Naive thymus-derived CD8-positive, alpha-beta T cell (primary cell): Measurements from ENCODE around the gene RPTOR. TPM values are rescaled to one million over a fixed set of nuclear protein-coding genes. Genes with fewer than 3 reads are reported as not detected.
"Not testable (repeated sequence)": the region's sequence is repeated elsewhere in the genome, so short reads cannot be mapped to it uniquely, and the experiment has no call there.

Experiments used
- ATAC-seq, 2 donors: fragments of 150-1000 bp; cut with Tn5 transposase in 1 of 2; sonication (Bioruptor Pico), chemical (Tn5 transposase) in 1 of 2; 1 replicate in 1 of 2; 2 replicates in 1 of 2; pipeline ENCODE4 v1.10.0; 2021; ENCODE audit warnings: mild to moderate bottlenecking in 2 of 2, moderate library complexity in 2 of 2
- POLR2A ChIA-PET: fragments of 350-600 bp; sonication (Branson Sonifier 250); formaldehyde crosslinking; loops from one replicate; lab custom pipeline; 2021; ENCODE audit warnings: antibody characterized with exemption; lab: Charles Lee
- DNase-seq, 10 donors: peaks; one replicate each; pipeline versions ENCODE4 v3.0.0 to v3.0.0-alpha.2; 2020 to 2022
- H3K27ac Mint-ChIP-seq, 10 donors: one replicate each; pipeline ENCODE4 v1.8.0; 2020 to 2022; ENCODE audit warnings: mild to moderate bottlenecking in 10 of 10, mixed read lengths in 10 of 10, moderate library complexity in 4 of 10, inconsistent platforms in 1 of 10
- H3K27me3 Mint-ChIP-seq, 5 donors: one replicate each; pipeline ENCODE4 v1.8.0; 2021 to 2022; ENCODE audit warnings: mixed read lengths in 5 of 5
- H3K36me3 Mint-ChIP-seq, 3 donors: one replicate each; pipeline ENCODE4 v1.8.0; 2020 to 2022; ENCODE audit warnings: mixed read lengths in 3 of 3, mild to moderate bottlenecking in 2 of 3, inconsistent platforms in 1 of 3
- H3K4me1 Mint-ChIP-seq, 4 donors: one replicate each; pipeline ENCODE4 v1.8.0; 2021 to 2022; ENCODE audit warnings: mixed read lengths in 4 of 4
- H3K4me3 Mint-ChIP-seq, 10 donors: one replicate each; pipeline ENCODE4 v1.8.0; 2020 to 2022; ENCODE audit warnings: mild to moderate bottlenecking in 10 of 10, mixed read lengths in 10 of 10, moderate library complexity in 6 of 10, inconsistent platforms in 1 of 10
- H3K9me3 Mint-ChIP-seq, 9 donors: one replicate each; pipeline ENCODE4 v1.8.0; 2020 to 2022; ENCODE audit warnings: mixed read lengths in 9 of 9, mild to moderate bottlenecking in 3 of 9, inconsistent platforms in 1 of 9, moderate library complexity in 1 of 9
- polyA plus RNA-seq, 3 donors: library from polyadenylated mRNA; unstranded; fragments of 300-500 nt; fragmentation: Illumina TruSeq; gene quantifications; one replicate each; pipeline ENCODE4 v1.2.3, GENCODE V29; 2021
- total RNA-seq, 8 experiments: library from RNA in 2 of 8; stranded (reverse) in 2 of 8; gene quantifications; one replicate each; pipeline ENCODE4 v1.2.3 and lab custom pipeline; 2021 to 2026

The RPTOR gene
- total and polyA plus RNA-seq, 5 experiments from 2014 or later = 5.3 to 53.9 (median 10.2) TPM

- DNase-seq (no peak), ATAC-seq (no peak)
- Mint-ChIP-seq H3K36me3 (peaks cover 0 to 3% (median 0%) of the 10 kb centered on the region in 3 donors), H3K27me3 (no peaks in the 10 kb centered on the region), H3K4me3 (no peak overlapping the region), H3K27ac (peak overlapping the region in 2 of 10 donors; percentile 8 to 53), H3K9me3 (no peaks in the 10 kb centered on the region), H3K4me1 (peaks cover 6 to 34% (median 27%) of the 10 kb centered on the region in 4 donors)
- POLR2A ChIA-PET = no interaction called here
Measured at GRCh38 chr17:80565343-80566053, 20.9 kb downstream of the RPTOR start.

DNA sequence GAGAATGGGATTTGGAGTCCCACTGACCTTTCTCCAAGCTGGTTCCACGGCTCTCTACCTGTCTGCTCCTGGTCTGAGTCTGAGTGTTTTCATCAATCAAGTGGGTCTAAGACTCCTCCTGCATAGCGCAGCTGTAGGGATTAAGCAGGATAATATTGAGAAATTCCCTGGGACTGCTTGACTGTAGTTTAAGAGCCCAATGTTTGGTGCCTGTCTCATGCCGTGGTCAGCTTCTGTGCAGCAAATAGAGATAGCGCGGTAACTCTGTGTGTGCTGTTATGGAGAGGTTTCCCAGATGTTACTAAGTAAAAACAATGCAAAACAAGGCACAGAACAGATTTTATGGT is 21.4 kb downstream of the RPTOR start:
- DNase-seq (no peak), ATAC-seq (no peak)
- Mint-ChIP-seq H3K36me3 (peaks cover 0 to 3% (median 0%) of the 10 kb centered on the region in 3 donors), H3K4me1 (peaks cover 6 to 33% (median 27%) of the 10 kb centered on the region in 4 donors), H3K9me3 (no peaks in the 10 kb centered on the region), H3K27me3 (no peaks in the 10 kb centered on the region), H3K27ac (no peak overlapping the region), H3K4me3 (no peak overlapping the region)
- POLR2A ChIA-PET = no interaction called here

DNA sequence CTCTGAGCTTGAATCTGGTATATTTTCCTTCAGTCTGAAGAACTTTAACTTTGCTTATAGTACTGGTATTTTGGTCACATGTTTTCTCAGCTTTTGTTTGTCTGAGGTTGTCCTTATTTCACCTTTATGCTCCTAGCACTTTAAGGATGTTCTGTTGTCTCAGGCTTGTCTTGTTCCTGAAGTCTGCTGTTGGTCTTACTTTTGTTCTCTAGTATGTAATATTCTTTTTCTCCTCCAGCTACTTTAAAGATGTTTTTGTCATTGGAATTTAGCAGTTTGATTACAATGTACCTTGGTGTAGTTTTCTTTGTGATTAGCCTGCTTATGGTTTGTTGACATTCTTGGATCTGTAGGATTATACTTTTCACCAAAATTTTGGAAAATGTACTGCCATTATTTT is 23.6 kb downstream of the RPTOR start:
- H3K4me3 Mint-ChIP-seq = no peak overlapping the region
- peaks cover 4 to 10% (median 7%) of the 10 kb centered on the region in 3 donors for H3K36me3 Mint-ChIP-seq
- peak overlapping the region in 1 of 10 donors; percentile 34 for H3K27ac Mint-ChIP-seq
- no peaks in the 10 kb centered on the region for H3K27me3 Mint-ChIP-seq
- ATAC-seq (no peak), DNase-seq (no peak)
- peaks cover 6 to 30% (median 24%) of the 10 kb centered on the region in 4 donors for H3K4me1 Mint-ChIP-seq
- H3K9me3 Mint-ChIP-seq = peaks cover 0 to 2% (median 0%) of the 10 kb centered on the region in 9 donors
- POLR2A ChIA-PET = no interaction called here

GRCh38 chr17:80569924-80570323 is 25.3 kb downstream of the RPTOR start:
- Mint-ChIP-seq H3K4me1 (peaks cover 3 to 25% (median 20%) of the 10 kb centered on the region in 4 donors), H3K36me3 (peaks cover 4 to 11% (median 7%) of the 10 kb centered on the region in 3 donors), H3K27ac (peak overlapping the region in 2 of 10 donors; percentile 56 to 81), H3K4me3 (no peak overlapping the region), H3K9me3 (peaks cover 0 to 2% (median 0%) of the 10 kb centered on the region in 9 donors), H3K27me3 (no peaks in the 10 kb centered on the region)
- POLR2A ChIA-PET = no interaction called here
- DNase-seq = no peak
- ATAC-seq = no peak

DNA sequence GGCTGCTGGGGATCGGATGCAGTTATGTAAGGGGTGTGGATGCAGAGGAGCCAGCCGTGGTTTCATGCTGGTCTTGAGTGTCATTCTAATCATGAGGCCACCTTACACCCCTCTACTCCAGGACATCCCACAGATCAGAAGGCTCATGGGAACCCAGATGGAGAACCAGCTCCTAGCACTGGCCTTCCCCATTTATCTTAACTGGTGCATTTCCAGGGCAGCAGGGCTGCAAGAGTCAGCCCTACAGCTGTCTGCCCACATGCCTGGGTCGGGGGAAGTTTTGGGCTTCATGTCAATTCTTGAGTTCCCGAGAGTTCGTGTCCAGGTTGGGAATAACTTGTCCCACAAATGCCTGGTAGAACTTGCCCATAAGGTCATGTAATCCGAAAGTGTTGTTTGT is 29.1 kb downstream of the RPTOR start:
- Mint-ChIP-seq H3K4me1 (peaks cover 9 to 38% (median 31%) of the 10 kb centered on the region in 4 donors), H3K9me3 (peaks cover 0 to 2% (median 0%) of the 10 kb centered on the region in 9 donors), H3K36me3 (peaks cover 4 to 16% (median 7%) of the 10 kb centered on the region in 3 donors), H3K27me3 (no peaks in the 10 kb centered on the region), H3K27ac (peak overlapping the region in 1 of 10 donors; percentile 32), H3K4me3 (no peak overlapping the region)
- DNase-seq (no peak), ATAC-seq (no peak)
- POLR2A ChIA-PET = interaction anchor here (0.8 kb wide), 1 partner anchor 31 kb away, joined by 4 read pairs; no protein-coding TSS in a partner anchor

GRCh38 chr17:80574496-80574895 is 29.9 kb downstream of the RPTOR start:
- ATAC-seq (no peak), DNase-seq (no peak)
- Mint-ChIP-seq H3K4me3 (no peak overlapping the region), H3K27me3 (no peaks in the 10 kb centered on the region), H3K36me3 (peaks cover 4 to 16% (median 7%) of the 10 kb centered on the region in 3 donors), H3K4me1 (peaks cover 9 to 35% (median 31%) of the 10 kb centered on the region in 4 donors), H3K9me3 (peaks cover 0 to 2% (median 0%) of the 10 kb centered on the region in 9 donors), H3K27ac (no peak overlapping the region)
- POLR2A ChIA-PET = interaction anchor here (0.6 to 0.8 kb wide), 2 partner anchors 32 to 176 kb away, joined by 3 to 4 read pairs; no protein-coding TSS in a partner anchor

DNA sequence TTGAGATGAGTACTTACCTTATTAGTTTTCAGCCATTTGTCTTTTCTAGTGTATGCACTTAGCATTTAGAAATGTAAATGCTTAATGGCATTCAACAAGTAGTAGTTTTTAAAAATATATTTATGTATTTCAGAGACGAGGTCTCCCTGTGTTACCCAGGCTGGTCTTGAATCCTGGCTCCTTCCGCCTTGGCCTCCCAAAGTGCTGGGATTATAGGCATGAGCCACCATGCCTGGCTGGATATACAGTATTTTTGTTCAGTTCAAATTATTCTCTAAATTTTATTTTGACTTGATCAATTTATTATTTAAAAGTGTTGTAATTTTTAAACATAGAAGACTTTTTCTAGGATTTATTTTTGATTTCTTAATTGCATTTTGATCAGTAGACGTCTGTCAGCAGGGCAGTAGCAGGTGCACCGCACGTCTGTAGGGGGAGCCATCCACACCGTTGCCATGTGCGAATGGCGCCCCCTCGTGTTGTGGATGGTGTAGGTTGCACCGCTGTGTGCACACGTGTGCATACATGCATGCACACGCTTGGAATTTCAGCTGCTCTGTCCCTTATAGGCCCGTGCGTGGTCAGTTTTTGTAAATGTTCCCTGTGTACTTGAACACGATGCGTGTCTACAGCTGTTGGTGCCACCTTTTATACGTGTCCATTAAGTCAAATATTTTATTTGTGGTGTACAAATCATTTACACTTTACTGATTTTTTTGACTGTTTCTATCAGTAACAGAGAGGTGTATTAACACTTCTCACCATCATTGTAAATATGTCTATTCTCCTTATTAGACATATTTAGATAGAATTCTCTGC is 30.6 kb downstream of the RPTOR start:
- H3K36me3 Mint-ChIP-seq = peaks cover 4 to 16% (median 7%) of the 10 kb centered on the region in 3 donors
- H3K9me3 Mint-ChIP-seq = peaks cover 0 to 2% (median 0%) of the 10 kb centered on the region in 9 donors
- peaks cover 8 to 33% (median 26%) of the 10 kb centered on the region in 4 donors for H3K4me1 Mint-ChIP-seq
- POLR2A ChIA-PET = no interaction called here
- ATAC-seq = peak; percentile 100
- DNase-seq = peak; percentile 71 to 93 (median 87)
- H3K27ac Mint-ChIP-seq = peak overlapping the region in 1 of 10 donors; percentile 20
- no peak overlapping the region for H3K4me3 Mint-ChIP-seq
- H3K27me3 Mint-ChIP-seq = no peaks in the 10 kb centered on the region

- no peak for DNase-seq
- Mint-ChIP-seq H3K27me3 (no peaks in the 10 kb centered on the region), H3K27ac (peak overlapping the region in 3 of 10 donors; percentile 14 to 72 (median 23)), H3K4me3 (no peak overlapping the region), H3K4me1 (peaks cover 16 to 42% (median 37%) of the 10 kb centered on the region in 4 donors), H3K9me3 (no peaks in the 10 kb centered on the region), H3K36me3 (peaks cover under 1 to 16% (median 3%) of the 10 kb centered on the region in 3 donors)
- POLR2A ChIA-PET = interaction anchor here (0.7 kb wide), 1 partner anchor 128 kb away, joined by 3 read pairs; no protein-coding TSS in a partner anchor
- ATAC-seq = no peak
Measured at GRCh38 chr17:80577876-80578570, 33.4 kb downstream of the RPTOR start.

GRCh38 chr17:80578668-80579388 is 34.2 kb downstream of the RPTOR start:
- H3K27me3 Mint-ChIP-seq, H3K27ac Mint-ChIP-seq, H3K9me3 Mint-ChIP-seq, ATAC-seq, DNase-seq, POLR2A ChIA-PET, H3K4me3 Mint-ChIP-seq: not testable (repeated sequence)
- Mint-ChIP-seq H3K4me1 (peaks cover 20 to 45% (median 35%) of the 10 kb centered on the region in 4 donors), H3K36me3 (peaks cover 0 to 16% (median 3%) of the 10 kb centered on the region in 3 donors)

DNA sequence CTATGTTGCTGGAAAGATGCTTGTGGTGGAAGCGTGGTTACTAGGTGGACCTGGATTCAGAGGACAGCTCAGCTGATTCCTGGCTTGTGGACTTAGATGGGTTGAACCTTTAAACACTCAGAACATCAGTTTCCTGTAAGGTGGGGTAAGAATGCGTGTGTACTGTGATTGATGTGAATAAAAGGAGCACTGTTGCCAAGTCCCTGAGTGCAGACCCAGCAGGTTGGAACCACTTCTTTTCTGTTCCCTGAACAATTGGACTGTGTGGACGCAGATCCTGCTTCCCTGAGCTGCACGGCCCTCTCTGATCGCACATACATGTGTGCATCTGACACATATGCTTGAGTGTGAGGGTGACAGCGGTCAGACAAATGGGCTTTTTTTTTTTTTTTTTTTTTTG is 37.5 kb downstream of the RPTOR start:
- Mint-ChIP-seq H3K9me3 (no peaks in the 10 kb centered on the region), H3K27ac (peak overlapping the region in 3 of 10 donors; percentile 15 to 89 (median 74)), H3K4me3 (no peak overlapping the region), H3K27me3 (no peaks in the 10 kb centered on the region), H3K36me3 (peaks cover 0 to 22% (median 3%) of the 10 kb centered on the region in 3 donors), H3K4me1 (peaks cover 25 to 52% (median 36%) of the 10 kb centered on the region in 4 donors)
- no peak for DNase-seq
- no peak for ATAC-seq
- POLR2A ChIA-PET = no interaction called here

DNA sequence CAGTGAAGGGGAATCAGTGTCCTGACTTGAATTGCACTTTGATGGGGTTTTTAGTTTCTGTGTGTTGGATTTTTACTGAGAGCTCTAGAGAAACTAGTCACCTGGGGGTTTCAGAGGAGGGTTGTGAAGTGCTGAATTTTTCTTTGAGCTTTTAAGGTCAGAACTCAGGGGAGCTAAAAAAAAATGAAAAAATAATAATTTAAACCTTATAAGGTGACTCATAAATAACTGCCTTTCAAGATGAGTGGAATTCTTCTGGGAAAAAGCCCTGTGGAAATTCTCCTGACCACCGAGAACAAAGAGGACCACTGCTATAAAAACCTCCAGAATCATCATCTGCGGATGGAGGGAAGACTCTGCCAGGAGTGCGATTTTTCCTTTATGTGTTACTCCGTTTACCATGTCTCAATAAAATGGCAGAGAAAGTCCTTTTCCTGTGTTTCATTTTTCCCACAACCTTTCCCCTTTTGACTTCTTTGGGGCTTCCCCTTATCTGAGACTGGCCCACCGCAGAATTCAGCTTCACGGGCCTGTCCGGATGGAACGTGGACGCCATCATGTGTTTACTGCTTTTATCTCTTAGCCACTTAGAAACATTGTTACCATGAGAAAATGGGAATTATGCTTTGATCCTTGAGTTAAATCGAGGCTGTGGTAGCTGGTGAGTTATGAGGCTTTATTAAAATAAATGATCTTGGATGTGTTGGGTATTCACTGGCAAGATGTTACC is 39.7 kb downstream of the RPTOR start:
- no peak for DNase-seq
- no peak for ATAC-seq
- H3K9me3 Mint-ChIP-seq = no peaks in the 10 kb centered on the region
- POLR2A ChIA-PET = interaction anchor here (0.7 kb wide), 1 partner anchor 106 kb away, joined by 3 read pairs; no protein-coding TSS in a partner anchor
- no peak overlapping the region for H3K4me3 Mint-ChIP-seq
- H3K27ac Mint-ChIP-seq = peak overlapping the region in 1 of 10 donors; percentile 11
- peaks cover 28 to 54% (median 35%) of the 10 kb centered on the region in 4 donors for H3K4me1 Mint-ChIP-seq
- peaks cover 0 to 17% (median 3%) of the 10 kb centered on the region in 3 donors for H3K36me3 Mint-ChIP-seq
- no peaks in the 10 kb centered on the region for H3K27me3 Mint-ChIP-seq
